ENCODE data around the gene CHRD. TPM values are rescaled to one million over a fixed set of nuclear protein-coding genes. Genes with fewer than 3 reads are reported as not detected.

The CHRD gene
- total and polyA plus RNA-seq, 10 of the 15 experiments (the other 5 are each of a cell fraction or from before 2014, with no cell fraction given) = not detected

- Histone ChIP-seq H3K9me3 (replicated peaks; ENCODE audit: control insufficient read depth, insufficient read depth, low read length) (no peaks in the 10 kb centered on the region), H3K27ac (ENCODE audit: control insufficient read depth, insufficient read depth) (no peak overlapping the region), H3K4me3 (no peak overlapping the region), H3K9ac (ENCODE audit: control insufficient read depth, insufficient read depth, low read length) (no peak overlapping the region), H3K36me3 (ENCODE audit: control insufficient read depth in 2 of 2, insufficient read depth in 2 of 2, low read length in 1 of 2) (no peaks in the 10 kb centered on the region), H3K79me2 (ENCODE audit: control insufficient read depth, insufficient read depth, low read length) (no peaks in the 10 kb centered on the region), H3K4me2 (ENCODE audit: control insufficient read depth, insufficient read depth) (no peak overlapping the region), H2AFZ (ENCODE audit: control insufficient read depth, low read depth, low read length) (no peak overlapping the region), H3K27me3 (replicated peaks in 1 of 2; ENCODE audit: control insufficient read depth in 2 of 2, insufficient read depth in 2 of 2, low read length in 1 of 2) (peaks cover 0 to 4% of the 10 kb centered on the region in 2 experiments; a peak in 3 of 4 replicates), H4K20me1 (ENCODE audit: control insufficient read depth, insufficient read depth) (no peaks in the 10 kb centered on the region), H3K4me1 (ENCODE audit: control insufficient read depth, insufficient read depth, low read length) (no peaks in the 10 kb centered on the region)
- ATAC-seq = no peak
- WGBS (ENCODE audit: insufficient coverage, insufficient replicate concordance, low lambda C conversion rate, missing lambda C conversion rate) = 32% methylated on average over 17 of the region's 20 CpGs
- CTCF ChIA-PET = no interaction called here
- in situ Hi-C loops (cut with MboI) (no loop called here), intact Hi-C loops (cut with micrococcal nuclease; ENCODE audit: unreplicated experiment) (no loop called here)
- SMC1A ChIA-PET (ENCODE audit: uncharacterized antibody, unreplicated experiment) = no interaction called here
- DNase-seq (ENCODE audit: low read depth, low spot score) = no peak
- BruUV-seq (replicated peaks) = no TSS peak
- POLR2A ChIA-PET = interaction anchor here (0.7 kb wide), 1 partner anchor 727 kb away, joined by 5 read pairs; no protein-coding TSS in a partner anchor
- TF ChIP-seq HDAC6 (IDR thresholded peaks at IDR 0.05; ENCODE audit: unreplicated experiment) = no peak
- no peak for TF ChIP-seq NFYB (IDR thresholded peaks at IDR 0.05; ENCODE audit: insufficient read depth, low read depth, low read length)
- TF ChIP-seq POU2F2 (IDR thresholded peaks at IDR 0.05; ENCODE audit: borderline replicate concordance, low read depth, low read length) = no peak
- TF ChIP-seq ESRRA (IDR thresholded peaks at IDR 0.05; ENCODE audit: low read length) = no peak
- no peak for TF ChIP-seq NR2C2 (IDR thresholded peaks at IDR 0.05; ENCODE audit: borderline replicate concordance, control insufficient read depth, insufficient read length, low read depth)
- no peak for TF ChIP-seq ATF3 (IDR thresholded peaks at IDR 0.05; ENCODE audit: borderline replicate concordance, extremely low read depth, low read depth, low read length)
- no peak for TF ChIP-seq SIX5 (IDR thresholded peaks at IDR 0.05; ENCODE audit: low read depth, low read length, severe bottlenecking)
- no peak for TF ChIP-seq SMAD1 (IDR thresholded peaks at IDR 0.05; ENCODE audit: low read depth, partially characterized antibody)
- FAIRE-seq = no peak
- RAD21 ChIA-PET (ENCODE audit: unreplicated experiment) = no interaction called here
These were observed 25.5 kb downstream of the CHRD start for GRCh38 chr3:184405075-184406030.

All from GM12878 (cell line).